IPS-11a (cell line): ENCODE results near the gene STIP1.

Experiments used
- H3K4me3 ChIP-seq: one replicate; pipeline ENCODE4 v1.5.1; 2013; ENCODE audit warnings: low read depth, low read length, control low read depth

STIP1 gene

GRCh38 chr11:64235437-64236161 lies 49.6 kb downstream of the STIP1 start:
- H3K4me3 ChIP-seq: peak overlapping the region; percentile 29

GRCh38 chr11:64237484-64237951 lies 51.5 kb downstream of the STIP1 start:
- H3K4me3 ChIP-seq: no peak overlapping the region

DNA sequence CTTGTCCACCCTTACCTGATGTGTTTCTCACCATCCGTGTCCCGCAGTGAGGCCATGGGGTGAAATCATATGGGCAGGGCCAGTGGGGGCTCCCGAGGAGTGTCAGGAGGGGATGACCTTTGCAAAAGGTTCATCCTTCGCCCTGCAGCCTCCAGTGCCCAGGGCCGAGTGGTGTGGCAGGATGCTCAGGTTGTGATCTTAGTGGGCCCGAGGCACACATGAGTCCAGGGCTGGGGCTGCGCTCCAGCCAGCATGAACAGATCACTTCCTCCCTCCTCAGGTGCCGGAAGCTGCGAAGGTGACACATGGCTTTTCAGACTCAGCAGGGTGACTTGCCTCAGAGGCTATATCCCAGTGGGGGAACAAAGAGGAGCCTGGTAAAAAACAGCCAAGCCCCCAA lies 52.1 kb downstream of the STIP1 start:
- no peak overlapping the region for H3K4me3 ChIP-seq

- no peak overlapping the region for H3K4me3 ChIP-seq
Measured at GRCh38 chr11:64238999-64239398, 53.0 kb downstream of the STIP1 start.

DNA sequence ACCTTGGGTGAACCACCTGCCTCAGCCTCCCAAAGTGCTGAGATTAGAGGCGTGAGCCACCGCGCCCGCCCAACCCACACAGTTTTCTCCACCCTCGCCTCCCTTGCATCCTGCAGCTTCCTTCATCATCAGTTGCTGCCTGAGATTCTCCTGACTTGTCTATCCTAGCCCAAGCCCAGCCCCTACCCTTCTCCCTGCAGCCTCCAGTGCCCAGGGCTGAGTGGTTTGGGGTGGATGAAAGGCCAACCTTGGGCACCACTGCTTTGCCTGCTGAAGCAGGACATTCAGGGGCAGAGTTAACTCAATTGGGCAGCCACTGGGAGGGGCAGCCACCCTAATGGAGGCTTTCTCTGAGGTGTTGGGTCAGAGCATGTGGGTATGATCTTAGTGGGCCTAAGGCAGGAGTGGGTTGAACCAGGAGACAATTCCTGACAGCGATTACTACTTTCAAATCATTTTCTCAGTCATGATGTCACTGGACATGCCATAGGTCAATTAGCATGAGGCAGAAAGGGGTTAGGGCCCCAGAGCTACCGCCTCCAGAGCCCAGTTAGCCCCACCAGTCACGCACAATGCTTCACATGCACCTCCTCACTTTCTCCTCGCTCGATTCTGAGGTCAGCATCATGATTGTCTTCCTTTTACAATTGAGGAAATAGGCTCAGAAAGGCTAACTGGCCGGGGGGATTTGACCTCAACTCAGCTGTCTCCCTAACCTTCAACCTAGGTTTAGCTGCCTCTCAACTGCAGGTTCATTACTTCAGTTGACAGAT lies 53.9 kb downstream of the STIP1 start:
- peak overlapping the region; percentile 82 for H3K4me3 ChIP-seq

GRCh38 chr11:64240435-64241240 lies 54.7 kb downstream of the STIP1 start, which contains the start of gene FKBP2:
TSS of gene FKBP2 (plus strand) at chr11:64241095. CDS start at chr11:64242388, 1,293 bp downstream.
- H3K4me3 ChIP-seq: peak within 1 kb of the TSS; percentile 82

DNA sequence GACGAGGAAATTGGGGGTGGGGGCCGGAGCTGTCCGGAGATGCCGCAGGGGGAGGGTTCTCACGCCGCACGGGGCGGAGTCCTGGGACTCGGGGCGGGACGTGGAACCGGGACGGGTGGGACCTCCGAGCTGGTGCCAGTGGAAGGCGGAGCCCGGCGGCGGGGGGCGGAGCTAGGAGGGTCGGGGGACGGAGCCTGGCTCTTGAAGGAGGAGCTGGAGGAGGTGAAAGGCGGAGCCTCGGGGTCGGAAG lies 55.2 kb downstream of the STIP1 start:
- peak overlapping the region; percentile 82 for H3K4me3 ChIP-seq

- peak overlapping the region; percentile 82 for H3K4me3 ChIP-seq
Measured at GRCh38 chr11:64241491-64242374, 55.8 kb downstream of the STIP1 start.

DNA sequence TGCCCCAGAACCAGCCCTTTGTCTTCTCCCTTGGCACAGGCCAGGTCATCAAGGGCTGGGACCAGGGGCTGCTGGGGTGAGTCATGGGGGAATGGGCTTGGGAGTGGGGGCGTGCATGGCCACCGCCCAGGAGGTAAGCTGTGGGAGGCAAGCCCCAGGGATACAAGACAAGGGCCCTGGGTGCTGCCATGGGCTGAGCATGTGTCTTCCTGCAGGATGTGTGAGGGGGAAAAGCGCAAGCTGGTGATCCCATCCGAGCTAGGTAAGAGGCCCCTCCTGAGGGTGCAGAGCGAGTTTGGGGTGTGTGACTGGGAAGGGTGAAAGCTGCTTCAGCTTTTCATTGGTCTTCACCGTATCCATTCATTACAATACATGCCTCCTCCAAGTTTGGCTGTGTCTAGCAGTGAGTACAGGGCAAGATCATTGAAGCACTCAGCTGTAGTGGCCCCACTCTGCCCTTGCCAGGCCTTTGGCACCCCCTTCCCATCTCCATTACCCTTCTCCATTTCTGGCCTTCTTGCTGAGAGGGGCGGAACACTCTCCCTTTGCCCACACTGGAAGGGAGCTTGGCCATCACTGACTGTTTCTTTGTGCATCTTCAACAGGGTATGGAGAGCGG lies 57.4 kb downstream of the STIP1 start:
- no peak overlapping the region for H3K4me3 ChIP-seq

GRCh38 chr11:64244107-64244506 lies 58.1 kb downstream of the STIP1 start:
- no peak overlapping the region for H3K4me3 ChIP-seq

DNA sequence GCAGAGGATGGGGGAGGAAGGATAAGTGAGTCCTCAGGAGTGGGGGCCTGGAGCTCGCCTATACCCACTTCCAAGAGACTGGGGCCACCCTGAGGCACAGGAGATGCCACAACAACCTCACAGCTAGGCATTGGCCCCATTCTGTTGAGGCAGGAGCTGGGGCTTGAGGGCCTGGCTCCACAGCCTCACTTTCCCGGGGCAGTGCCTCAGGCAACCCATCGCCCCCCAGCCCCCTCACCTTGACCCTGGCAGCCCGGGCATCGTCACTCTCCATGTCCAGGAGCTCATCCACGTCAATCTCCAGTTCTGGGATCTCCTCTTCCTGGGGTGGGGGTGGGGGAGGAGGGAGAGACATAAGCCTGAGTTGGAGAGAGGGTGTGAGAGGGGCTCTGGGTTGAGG lies 59.0 kb downstream of the STIP1 start:
- no peak overlapping the region for H3K4me3 ChIP-seq

DNA sequence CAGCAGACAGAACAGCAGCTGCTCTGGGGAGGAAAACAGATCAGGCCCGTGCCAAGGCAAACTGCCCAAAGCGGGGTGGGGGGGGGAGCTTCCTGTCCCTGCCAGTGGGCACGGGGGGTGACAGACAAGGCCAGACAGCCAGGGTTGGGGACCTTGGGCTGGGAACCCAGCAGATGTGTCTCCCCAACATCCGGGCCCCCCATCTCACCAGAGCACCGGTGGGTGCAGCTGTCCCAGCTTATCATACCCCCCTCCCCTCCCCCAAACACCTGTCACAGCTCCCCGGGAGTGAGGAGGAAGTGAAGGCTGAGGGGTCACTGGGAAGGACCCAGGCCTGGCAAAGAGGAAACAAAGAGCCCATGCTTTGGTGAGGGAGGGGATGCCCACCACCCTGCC lies 59.4 kb downstream of the STIP1 start:
- H3K4me3 ChIP-seq: peak overlapping the region; percentile 97

- peak overlapping the region; percentile 97 for H3K4me3 ChIP-seq
Measured at GRCh38 chr11:64245797-64246620, 60.0 kb downstream of the STIP1 start.

DNA sequence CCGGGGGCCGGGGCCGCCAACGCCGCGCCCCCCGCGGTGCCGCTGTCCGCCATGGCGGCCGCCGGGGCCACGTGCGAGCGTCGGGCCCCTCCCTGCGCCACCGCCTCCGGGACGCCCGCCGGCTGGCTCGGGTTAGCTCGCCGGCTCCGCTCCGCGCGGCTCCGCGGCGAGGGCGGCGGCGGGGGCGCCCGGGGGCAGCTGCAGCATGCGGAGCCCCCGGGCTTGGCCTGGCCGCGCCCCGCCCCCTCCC lies 60.6 kb downstream of the STIP1 start:
- peak overlapping the region; percentile 97 for H3K4me3 ChIP-seq

DNA sequence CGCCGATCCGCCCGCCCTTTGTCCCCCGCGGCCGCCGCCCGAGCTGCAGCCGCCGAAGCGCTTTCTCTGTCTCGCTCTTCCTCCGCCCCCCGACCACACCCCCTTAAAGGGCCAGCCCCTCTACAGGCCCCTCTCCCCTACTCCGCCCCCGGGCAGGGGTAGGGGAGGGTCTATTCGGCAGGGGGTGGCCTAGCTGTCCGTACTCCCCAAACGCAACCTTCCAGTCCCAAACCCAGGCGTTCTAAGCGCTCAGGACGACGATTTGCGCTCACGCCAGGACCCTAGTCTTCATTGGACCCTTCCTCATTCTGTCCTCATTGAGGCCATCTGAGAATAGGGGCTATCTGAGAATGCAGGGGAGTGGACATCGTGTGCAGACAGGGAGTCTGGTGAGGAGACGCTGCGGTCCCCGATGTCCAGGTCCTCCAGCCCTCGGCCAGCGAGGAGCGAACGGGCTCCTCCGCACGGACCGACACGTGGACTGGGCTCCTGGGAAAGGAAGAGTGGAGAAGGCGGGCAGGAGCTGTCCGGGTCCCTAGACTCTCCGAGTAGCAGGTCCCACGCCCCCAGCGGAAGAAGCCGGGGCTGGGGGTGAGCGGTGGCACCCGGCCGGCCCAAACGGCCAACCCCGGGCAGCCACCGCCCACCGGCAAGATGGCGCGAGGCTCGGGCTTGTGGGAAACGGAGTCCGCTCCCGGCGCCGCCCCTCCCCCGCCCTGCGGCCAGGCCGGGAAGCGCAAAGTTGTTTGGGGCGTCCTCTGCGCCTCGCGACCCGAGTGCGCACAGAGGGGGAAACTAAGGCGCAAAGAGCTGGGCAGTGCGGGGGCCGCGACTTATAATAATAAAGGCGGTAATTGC lies 61.1 kb downstream of the STIP1 start, which contains the start of gene PPP1R14B:
PPP1R14B (minus strand) TSS at position 73 of the 858 bp plus-strand sequence. CDS start 270 bp downstream, outside the sequence.
- H3K4me3 ChIP-seq: peak within 1 kb of the TSS; percentile 97

DNA sequence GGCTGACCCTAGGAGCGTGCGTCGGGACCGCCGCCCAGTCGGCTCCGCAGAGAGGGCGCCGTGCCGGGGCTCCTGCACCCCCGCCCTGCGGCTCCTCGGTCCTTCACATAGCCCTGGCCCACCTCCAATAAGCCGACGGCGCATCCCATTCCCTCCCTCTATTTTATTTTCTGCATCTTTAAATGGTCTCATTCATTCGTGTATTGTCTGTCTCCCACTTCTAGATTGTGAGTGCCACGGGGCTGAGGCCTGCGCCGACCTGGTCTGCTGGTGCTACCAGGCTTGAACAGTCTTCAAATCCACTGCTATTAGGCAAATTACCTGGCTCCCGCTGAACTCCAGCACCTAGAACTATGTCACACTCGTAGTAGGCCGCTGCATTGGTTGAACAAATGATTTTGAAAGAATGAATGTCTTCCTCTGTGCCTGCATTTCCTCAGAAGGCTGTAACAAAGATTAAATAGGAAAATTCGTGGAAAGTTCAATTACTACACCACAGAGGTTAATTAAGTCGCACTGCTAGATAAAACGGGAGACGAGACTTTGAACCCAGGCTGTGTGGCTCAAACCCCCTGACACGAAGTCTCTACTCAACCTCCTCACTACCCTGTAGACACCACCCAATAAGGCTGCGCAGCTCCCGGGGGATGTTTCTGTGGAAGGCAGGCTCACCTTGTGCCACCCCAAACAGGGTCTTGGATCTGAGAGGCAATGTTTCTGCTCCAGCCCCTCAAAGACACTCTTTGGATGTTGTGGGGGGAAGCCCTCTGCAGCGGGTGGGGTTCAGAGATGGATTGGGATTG lies 62.0 kb downstream of the STIP1 start:
- peak overlapping the region; percentile 53 for H3K4me3 ChIP-seq

GRCh38 chr11:64248578-64248977 lies 62.6 kb downstream of the STIP1 start:
- no peak overlapping the region for H3K4me3 ChIP-seq

GRCh38 chr11:64249038-64249437 lies 63.1 kb downstream of the STIP1 start:
- H3K4me3 ChIP-seq: no peak overlapping the region
